ENCODE measurements around the gene TMEM271.

The TMEM271 gene

GRCh38 chr4:581753-582361 is 5.8 kb upstream of the TMEM271 start:
- no peak for FAIRE-seq

GRCh38 chr4:581181-581580 is 5.1 kb upstream of the TMEM271 start:
- FAIRE-seq (no peak), DNase-seq (ENCODE audit: extremely low spot score, insufficient read length, low read depth) (no peak)

More at GRCh38 chr4:581753-582361, 5.8 kb upstream of the TMEM271 start:
- no peak for DNase-seq (ENCODE audit: extremely low spot score, insufficient read length, low read depth)

GRCh38 chr4:579543-580175 is 3.6 kb upstream of the TMEM271 start:
- no peak for DNase-seq (ENCODE audit: extremely low spot score, insufficient read length, low read depth)

GRCh38 chr4:578451-579443 is 2.7 kb upstream of the TMEM271 start:
- DNase-seq (ENCODE audit: extremely low spot score, insufficient read length, low read depth) (no peak), FAIRE-seq (no peak)

More at GRCh38 chr4:579543-580175, 3.6 kb upstream of the TMEM271 start:
- FAIRE-seq, result no peak

- DNase-seq (ENCODE audit: extremely low spot score, insufficient read length, low read depth) (no peak), FAIRE-seq (no peak)
Observed at GRCh38 chr4:577499-578450, 1.7 kb upstream of the TMEM271 start.

- no peak for DNase-seq (ENCODE audit: extremely low spot score, insufficient read length, low read depth)
- FAIRE-seq, result no peak
Observed at GRCh38 chr4:576991-577498, 950 bp upstream of the TMEM271 start.

- FAIRE-seq (no peak), DNase-seq (ENCODE audit: extremely low spot score, insufficient read length, low read depth) (no peak)
Observed at GRCh38 chr4:575281-576141, 584 bp downstream of the TMEM271 start.

- FAIRE-seq, result no peak
Observed at GRCh38 chr4:574346-575161, 1.5 kb downstream of the TMEM271 start.

GRCh38 chr4:573122-573892 is 2.8 kb downstream of the TMEM271 start:
- DNase-seq (ENCODE audit: extremely low spot score, insufficient read length, low read depth) (no peak), FAIRE-seq (no peak)

More at GRCh38 chr4:574346-575161, 1.5 kb downstream of the TMEM271 start:
- no peak for DNase-seq (ENCODE audit: extremely low spot score, insufficient read length, low read depth)

- FAIRE-seq (no peak), DNase-seq (ENCODE audit: extremely low spot score, insufficient read length, low read depth) (no peak)
Observed at GRCh38 chr4:572594-572993, 3.5 kb downstream of the TMEM271 start.

GRCh38 chr4:571838-572572 is 4.1 kb downstream of the TMEM271 start:
- FAIRE-seq (no peak), DNase-seq (ENCODE audit: extremely low spot score, insufficient read length, low read depth) (no peak)

- DNase-seq (ENCODE audit: extremely low spot score, insufficient read length, low read depth), result no peak
- FAIRE-seq, result no peak
Observed at GRCh38 chr4:570754-571153, 5.3 kb downstream of the TMEM271 start.

- no peak for FAIRE-seq
- no peak for DNase-seq (ENCODE audit: extremely low spot score, insufficient read length, low read depth)
Observed at GRCh38 chr4:569958-570667, 6.0 kb downstream of the TMEM271 start.

- FAIRE-seq, result no peak
- no peak for DNase-seq (ENCODE audit: extremely low spot score, insufficient read length, low read depth)
Observed at GRCh38 chr4:568962-569361, 7.1 kb downstream of the TMEM271 start.

GRCh38 chr4:568351-568652 is 7.8 kb downstream of the TMEM271 start:
- DNase-seq (ENCODE audit: extremely low spot score, insufficient read length, low read depth), result no peak
- FAIRE-seq, result no peak
